GOT3 (cell line): ENCODE data around the gene SULF2.

ENCODE experiments used
- DNase-seq: peaks from one replicate; lab custom pipeline; 2025; ENCODE audit warnings: mixed read lengths; lab: John Stamatoyannopoulos, UW

SULF2 gene

DNA sequence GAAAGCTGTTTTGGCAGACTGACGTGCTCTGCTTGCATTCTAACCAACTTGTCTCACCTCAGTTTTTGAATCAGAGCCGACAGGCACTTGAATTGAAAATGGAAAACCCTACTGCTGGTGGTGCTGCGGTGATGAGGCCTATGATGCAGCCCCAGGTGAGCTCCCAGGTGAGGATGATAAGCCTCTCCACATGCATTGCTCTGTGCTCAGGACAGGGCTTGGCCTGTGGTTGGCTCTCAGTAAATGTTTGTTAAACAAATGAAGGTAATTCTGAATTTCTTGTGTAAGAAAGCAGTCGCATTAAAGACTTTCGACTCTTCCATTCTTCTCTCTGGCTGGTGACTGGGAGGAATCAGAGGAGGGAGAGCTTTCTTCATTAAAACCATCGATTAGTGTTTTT, 136.3 kb downstream of the SULF2 start:
- no peak for DNase-seq

DNA sequence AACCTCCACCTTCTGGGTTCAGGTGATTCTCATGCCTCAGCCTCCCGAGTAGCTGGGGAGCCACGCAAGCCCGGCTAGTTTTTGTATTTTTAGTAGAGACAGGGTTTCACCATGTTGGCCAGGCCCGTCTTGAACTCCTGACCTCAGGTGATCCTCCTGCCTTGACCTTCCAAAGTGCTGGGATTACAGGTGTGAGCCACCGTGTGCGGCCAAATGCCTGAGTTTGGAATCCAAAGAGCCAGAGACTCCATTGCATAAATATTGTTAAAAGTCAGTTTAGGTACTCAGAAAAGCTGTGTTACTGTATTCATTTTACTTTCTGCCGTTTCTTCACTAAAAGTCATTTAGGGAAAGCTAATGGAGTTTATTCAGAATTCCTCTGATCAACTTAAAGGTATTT, 137.3 kb downstream of the SULF2 start:
- no peak for DNase-seq

DNA sequence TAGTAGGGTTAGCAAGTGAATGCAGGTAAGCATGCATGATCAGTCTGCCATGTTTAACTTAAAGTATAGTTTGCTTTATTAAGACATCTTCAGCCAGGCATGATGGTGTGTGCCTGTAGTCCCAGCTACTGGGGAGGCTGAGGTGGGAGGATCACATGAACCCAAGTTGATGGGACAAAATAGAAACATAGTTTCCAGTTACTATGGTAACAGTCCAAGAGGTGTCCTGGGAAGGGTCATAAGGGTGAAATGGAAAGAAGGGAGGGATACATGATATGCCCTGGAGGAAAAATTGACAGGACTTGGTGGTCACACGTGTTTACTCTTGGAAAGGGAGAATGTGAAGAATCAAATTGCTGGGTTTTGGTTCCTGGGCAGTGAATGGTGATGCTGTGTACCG, 139.6 kb downstream of the SULF2 start:
- no peak for DNase-seq

DNA sequence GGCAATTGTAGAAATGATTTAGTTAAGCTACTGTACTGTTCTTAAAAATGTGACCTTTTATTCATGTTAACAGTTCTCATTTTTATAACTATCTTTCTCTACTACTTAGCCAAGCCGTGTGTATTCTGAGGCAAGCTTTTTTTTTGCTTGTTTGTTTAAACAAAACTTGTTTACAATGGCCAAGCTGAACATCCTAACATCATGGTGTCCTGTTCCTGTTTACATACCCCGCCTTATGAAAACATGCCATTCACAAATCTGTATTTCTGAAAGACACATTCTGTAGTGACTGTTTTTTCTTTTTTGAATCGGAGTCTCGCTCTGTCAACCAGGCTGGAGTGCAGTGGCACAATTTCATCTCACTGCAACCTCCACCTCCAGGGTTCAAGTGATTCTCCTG, 142.7 kb downstream of the SULF2 start:
- no peak for DNase-seq

DNA sequence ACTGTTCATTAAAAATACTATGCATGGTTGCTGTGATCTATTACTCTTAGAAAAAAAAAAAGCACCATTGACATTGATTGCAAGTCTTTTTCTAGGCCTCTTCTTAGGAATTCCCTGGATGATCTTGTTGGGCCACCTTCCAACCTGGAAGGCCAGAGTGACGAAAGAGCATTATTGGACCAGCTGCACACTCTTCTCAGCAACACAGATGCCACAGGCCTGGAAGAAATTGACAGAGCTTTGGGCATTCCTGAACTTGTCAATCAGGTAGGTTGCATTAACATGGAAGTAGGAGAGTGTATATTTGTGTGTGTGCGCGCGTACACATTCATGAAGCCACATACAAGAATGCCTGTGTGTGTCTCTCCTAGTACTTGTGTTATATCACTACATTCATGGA, 143.2 kb downstream of the SULF2 start:
- no peak for DNase-seq

DNA sequence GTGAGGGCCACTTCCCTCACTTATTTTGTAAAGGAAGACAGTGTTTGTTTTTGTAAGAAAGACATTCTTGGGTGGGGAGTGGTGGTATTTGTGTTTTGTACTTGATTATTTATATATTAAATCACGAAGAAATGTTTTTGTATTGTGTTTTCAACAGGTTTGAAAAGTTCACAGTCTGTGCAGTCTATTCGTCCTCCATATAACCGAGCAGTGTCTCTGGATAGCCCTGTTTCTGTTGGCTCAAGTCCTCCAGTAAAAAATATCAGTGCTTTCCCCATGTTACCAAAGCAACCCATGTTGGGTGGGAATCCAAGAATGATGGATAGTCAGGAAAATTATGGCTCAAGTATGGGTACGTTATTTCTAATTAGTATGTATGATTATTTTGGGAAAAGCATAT, 146.4 kb downstream of the SULF2 start:
- DNase-seq = no peak

DNA sequence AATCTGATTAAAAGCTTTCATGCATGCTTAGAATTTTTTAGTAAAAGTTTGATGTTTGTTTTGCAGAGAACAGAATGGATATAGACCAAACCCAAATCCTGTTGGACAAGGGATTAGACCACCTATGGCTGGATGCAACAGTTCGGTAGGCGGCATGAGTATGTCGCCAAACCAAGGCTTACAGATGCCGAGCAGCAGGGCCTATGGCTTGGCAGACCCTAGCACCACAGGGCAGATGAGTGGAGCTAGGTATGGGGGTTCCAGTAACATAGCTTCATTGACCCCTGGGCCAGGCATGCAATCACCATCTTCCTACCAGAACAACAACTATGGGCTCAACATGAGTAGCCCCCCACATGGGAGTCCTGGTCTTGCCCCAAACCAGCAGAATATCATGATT, 150.0 kb downstream of the SULF2 start:
- no peak for DNase-seq

DNA sequence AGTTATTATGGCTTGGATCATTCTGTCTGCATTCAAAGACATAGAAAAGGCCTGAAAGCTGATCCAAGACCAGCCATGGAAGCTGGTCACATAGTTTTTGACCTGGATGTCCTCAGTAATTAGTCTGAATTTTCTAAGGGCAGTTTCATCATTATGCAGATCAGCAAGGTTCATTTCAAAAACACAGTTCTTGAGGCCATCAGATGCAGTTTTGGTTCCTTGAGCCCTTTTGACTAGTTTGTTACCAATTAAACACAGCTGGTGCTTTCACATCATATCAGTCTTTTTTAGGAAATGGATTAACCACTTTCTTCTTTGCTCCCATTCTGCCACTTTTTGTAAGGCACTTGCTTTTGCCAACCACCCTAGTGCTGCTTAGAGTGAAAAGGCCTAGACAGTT, 154.2 kb downstream of the SULF2 start:
- DNase-seq = no peak

DNA sequence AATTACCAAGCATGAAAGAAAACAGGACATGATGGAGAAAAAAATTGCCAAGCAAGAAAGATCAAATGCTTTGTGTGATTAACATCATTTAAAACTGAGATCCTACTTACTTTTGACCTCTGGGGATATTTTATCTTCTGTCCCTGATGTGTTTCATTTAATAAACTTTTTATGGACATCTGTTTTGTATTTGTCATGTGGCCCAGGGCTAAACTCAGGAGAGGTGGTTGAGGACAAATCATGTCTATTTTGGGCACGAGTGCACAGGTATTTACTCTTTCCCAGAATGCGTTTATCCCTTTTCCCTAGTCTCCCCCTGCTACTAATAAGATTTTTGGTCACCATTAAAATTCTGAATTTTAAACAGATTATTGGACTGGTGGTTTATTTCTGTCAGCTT, 155.4 kb downstream of the SULF2 start:
- DNase-seq = no peak

DNA sequence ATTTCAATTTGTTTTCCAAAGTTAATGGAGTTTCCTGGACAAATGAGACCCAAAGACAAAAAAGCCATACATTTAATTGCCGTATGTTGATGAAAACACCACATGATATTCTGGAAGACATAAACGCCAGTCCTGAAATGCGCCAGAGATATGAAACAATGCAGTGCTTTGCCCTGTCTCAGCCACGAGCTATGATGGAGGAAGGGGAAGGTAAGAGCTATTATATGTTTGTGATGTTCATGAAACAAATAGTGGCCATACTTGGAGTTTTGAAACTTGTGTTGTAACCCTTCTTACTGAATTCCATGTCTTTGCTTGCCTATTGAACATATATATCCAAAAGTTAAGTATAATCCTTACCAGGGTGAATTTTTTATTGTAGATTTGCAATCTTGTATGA, 157.7 kb downstream of the SULF2 start:
- DNase-seq = no peak

DNA sequence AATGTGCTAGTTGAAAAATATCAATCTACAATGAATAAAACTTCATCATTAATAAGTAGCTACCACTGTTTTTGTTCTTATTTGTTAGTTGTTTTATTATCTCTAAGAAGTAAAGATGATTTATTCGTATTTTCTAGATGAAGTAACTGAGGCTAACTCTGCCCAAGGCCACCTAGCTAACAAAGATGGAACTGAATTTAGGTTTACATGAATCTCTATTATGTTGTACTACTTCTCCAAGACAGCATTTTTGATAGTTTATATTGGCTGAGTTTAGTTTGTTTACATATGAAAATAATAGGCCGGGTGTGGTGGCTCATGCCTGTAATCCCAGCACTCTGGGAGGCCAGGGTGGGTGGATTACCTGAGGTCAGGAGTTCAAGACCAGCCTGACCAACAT, 162.1 kb downstream of the SULF2 start:
- DNase-seq = no peak

DNA sequence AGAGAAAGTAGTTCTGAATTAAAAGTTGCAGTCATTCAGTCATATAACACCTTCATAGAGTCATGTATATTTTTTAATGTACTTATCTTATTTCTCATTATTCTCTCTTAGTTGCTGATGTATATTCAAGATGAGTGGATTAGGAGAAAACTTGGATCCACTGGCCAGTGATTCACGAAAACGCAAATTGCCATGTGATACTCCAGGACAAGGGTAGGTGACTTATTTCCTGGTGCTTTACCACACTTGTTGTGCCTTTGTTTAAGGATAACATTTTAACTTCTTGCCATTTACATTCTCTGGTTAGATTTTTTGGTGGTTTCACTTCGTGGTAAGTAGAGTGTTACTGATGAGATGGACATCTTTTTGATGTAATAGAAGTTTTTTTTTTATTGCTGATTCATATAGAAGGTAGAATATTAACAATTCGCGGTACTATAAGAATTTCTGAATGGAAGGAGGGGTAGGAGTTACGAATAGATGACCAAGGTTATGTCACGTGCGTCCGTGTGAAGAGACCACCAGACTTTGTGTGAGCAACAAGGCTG, 163.1 kb downstream of the SULF2 start:
- no peak for DNase-seq

DNA sequence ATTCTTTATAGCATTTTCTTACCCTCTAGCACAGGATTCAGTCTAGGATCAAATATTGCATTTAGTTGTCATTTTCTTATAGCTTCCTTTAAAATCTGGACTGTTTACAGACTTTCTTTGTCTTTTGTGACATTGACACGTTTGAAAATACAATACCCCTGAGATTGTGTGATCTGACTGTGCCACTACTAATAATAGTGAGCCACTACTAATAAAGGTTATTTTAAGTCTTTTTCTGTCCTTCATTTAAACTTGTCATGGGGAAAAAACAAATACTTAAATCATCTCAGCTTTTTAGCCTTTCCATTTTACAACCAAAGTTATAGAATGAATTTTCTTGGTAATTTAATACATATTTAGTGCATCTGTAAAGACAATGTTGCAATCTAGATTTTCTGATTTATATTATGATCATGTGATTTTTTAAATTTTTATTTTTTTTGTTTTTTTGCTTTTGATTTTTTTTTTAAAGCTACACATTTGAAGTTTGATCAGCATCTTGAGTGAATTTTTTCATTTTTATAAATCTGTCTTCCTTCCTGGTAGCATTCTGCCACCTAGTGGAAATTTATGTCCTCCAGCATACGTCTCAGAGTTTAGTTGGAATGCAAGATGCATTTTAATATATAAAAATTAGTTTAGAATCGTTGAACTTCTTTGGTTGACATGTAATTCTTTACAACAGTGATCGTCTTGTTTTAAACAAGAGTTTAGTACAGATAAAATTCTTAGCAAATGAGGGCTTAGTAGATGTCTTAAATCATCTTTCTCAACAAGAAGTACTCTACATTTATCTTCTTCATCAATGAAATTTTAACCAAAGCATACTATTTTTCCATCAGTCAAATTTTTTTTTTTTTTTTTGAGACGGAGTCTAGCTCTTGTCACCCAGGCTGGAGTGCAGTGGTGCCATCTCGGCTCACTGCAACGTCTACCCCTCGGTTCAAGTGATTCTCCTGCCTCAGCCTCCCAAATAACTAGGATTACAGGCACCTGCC, 164.2 kb downstream of the SULF2 start:
- DNase-seq = no peak

DNA sequence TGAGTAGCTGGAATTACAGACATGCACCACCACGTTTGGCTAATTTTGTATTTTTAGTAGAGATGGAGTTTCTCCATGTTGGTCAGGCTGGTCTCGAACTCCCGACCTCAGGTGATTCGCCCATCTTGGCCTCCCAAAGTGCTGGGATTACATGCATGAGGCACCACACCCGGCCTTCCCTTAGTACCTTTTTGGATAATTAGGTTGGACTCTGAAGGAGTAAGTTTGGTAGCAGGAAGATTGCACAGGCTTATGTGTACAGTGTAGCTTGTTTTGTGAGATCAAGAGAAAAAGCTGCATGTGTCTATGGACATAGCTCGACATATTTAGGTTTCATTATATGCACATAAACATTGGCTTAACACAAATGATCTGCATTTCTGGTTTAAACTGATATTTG, 166.8 kb downstream of the SULF2 start:
- DNase-seq = no peak

DNA sequence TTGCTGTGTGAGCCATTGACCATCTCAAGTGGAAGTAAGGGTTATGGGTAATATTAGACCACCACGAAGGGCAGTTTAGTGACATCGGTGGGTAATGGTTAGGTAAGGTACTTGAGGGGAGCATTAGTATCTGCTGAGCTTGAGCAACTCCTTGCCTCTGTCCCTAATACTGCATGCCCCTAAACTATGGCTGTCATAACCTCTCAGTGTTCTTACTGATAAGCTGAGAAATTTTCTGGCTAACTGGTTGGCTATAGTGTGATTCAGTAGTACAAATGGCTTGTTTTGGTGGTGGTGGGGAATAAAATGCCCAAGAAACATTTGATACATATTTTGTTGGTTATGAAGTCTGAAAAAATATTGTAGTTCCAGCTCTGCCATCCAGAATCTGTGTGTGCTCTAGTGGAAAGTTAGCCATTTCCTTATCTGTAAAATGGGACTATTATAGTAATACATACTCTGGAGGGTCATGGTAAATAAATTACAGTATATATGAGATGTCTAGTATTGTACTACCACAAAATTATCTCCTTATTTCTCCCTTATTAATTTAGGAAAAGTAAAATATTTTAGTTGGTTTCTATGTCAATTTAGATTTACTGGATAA, 170.5 kb downstream of the SULF2 start:
- no peak for DNase-seq

DNA sequence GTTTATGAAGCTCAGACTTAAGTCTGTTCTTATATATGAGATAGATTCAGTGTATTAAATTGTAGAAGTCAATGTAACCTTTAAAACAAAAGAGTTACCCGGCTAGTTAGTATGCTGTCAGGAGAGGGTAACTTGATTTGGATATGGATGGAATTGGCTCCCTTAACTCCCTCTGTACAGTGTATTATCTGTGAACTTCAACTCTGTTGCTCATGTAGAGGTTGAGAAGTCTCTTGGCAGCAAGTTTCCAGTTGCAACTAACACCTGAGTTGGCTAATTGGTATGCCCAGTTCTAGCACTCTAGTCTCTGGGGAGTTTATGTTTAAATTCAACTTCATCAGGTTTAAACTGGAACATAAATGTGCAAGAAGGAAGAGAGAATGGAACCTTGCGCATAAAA, 172.6 kb downstream of the SULF2 start:
- no peak for DNase-seq

DNA sequence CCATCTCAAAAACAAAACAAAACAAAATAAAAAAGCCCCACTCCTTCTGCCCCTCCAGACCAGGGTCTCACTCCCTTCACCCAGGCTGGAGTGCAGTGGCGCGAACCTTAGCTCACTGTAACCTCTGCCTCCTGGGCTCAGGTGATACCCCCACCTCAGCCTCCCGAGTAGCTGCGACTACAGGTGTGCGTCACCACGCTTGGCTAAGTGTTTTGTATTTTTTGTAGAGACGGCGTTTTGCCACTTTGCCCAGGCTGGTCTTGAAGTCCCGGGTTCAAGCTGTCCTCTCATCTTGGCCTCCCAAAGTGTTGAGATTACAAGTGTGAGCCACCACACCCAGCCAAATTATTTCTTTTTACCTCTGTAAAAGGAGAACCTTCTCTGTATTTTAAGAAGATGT, 173.5 kb downstream of the SULF2 start:
- DNase-seq = no peak

DNA sequence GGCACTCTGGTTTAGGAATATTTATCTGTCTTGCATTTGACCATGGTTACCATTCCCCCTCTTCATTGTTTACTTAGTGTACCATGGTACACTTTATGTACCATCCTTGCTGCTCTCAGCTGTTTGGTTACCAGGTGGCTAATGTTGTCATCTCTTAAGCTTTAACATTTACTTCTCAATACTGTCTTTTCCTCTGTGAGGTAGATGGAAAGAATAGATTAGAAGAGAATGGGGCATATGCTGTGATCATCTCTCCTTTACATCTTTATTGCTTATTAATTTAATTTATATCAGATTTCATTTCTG, 174.4 kb downstream of the SULF2 start:
- DNase-seq = no peak

DNA sequence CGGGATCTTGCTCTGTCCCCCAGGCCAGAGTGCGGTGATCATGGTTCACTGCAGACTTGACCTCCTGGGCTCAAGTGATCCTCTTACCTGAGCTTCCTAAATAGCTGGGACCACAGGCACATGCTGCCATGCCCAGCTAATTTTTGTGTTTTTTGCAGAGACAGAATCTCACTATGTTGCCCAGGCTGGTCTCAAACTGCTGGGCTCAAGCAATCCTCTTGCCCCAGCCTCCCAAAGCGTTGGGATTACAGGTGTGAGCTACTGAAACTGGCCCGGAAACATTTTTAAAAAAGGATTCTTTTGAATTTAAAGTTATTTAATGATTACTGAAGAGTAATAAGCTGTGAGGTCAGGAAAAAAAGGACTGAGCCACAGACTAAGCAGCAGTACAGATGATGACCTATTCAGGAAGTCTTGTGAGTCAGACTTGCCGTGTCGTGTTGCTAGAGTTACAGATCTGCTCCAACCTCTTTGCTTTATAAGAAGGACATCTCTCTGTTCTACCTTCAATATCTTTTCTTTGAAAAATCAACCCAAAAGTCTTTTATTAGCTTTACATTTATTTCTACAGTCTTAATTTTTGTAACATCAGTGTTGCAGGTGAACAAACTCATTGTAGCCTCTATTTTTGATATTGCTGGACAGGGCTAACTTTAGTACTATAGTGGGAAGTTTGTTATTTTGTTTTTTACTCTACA, 174.9 kb downstream of the SULF2 start:
- DNase-seq = no peak

DNA sequence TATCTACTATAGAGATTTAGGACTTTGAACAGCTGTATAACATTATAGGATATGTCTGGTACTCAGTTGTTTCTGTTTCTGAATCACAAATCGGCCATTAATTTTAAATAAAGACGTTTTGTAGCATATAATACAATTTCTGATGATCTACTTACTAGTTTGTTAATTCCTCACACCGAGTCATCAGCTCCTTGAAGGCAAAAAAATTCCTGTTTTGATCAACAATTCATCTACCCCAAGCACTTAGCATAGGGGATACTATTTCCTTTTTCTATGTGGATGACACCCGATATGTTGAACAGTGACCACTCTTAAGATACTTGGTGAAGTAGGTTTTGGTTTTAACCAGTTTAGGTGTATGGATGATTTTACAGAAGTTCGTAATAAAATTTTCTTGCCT, 176.3 kb downstream of the SULF2 start:
- no peak for DNase-seq
